Dermis microvascular lymphatic vessel endothelial cell (primary cell): ENCODE measurements around the gene RPRD1B. TPM values are rescaled to one million over a fixed set of nuclear protein-coding genes. Genes with fewer than 3 reads are reported as not detected.

ENCODE experiments used
- DNase-seq, 2 donors: peaks; one replicate each; pipeline versions ENCODE4 v3.0.0 to v3.0.0-alpha.2; 2010; ENCODE audit warnings: low read depth in 2 of 2
- total RNA-seq: library from RNA; depleted of rRNA; stranded (reverse); fragments of >200 nt; gene quantifications from 2 replicates; pipeline ENCODE4 v1.2.1, GENCODE V29; 2014

Gene RPRD1B
- total RNA-seq, 1 donor from 2014 or later: 11.9 TPM

GRCh38 chr20:38036366-38036765 lies 2.8 kb downstream of the RPRD1B start:
- no peak for DNase-seq

- no peak for DNase-seq
Measured at GRCh38 chr20:38040276-38040675, 6.7 kb downstream of the RPRD1B start.

- DNase-seq: peak in 1 of 2 donors; percentile 67
Measured at GRCh38 chr20:38043512-38044300, 10.2 kb downstream of the RPRD1B start.

- no peak for DNase-seq
Measured at GRCh38 chr20:38044685-38045084, 11.1 kb downstream of the RPRD1B start.

GRCh38 chr20:38046572-38046971 lies 13.0 kb downstream of the RPRD1B start:
- DNase-seq: no peak

GRCh38 chr20:38049800-38050199 lies 16.3 kb downstream of the RPRD1B start:
- DNase-seq: peak in 1 of 2 donors; percentile 68

- DNase-seq: no peak
Measured at GRCh38 chr20:38050686-38051085, 17.1 kb downstream of the RPRD1B start.

GRCh38 chr20:38052870-38053269 lies 19.3 kb downstream of the RPRD1B start:
- DNase-seq: no peak

- no peak for DNase-seq
Measured at GRCh38 chr20:38054647-38055046, 21.1 kb downstream of the RPRD1B start.

- no peak for DNase-seq
Measured at GRCh38 chr20:38055294-38055693, 21.7 kb downstream of the RPRD1B start.

- no peak for DNase-seq
Measured at GRCh38 chr20:38055848-38056247, 22.3 kb downstream of the RPRD1B start.

GRCh38 chr20:38057351-38057972 lies 23.9 kb downstream of the RPRD1B start:
- DNase-seq: peak; percentile 73 to 81

GRCh38 chr20:38059832-38060231 lies 26.3 kb downstream of the RPRD1B start:
- no peak for DNase-seq

GRCh38 chr20:38060536-38060935 lies 27.0 kb downstream of the RPRD1B start:
- DNase-seq: peak in 1 of 2 donors; percentile 31

GRCh38 chr20:38061109-38061508 lies 27.6 kb downstream of the RPRD1B start:
- DNase-seq: no peak

GRCh38 chr20:38062890-38063289 lies 29.3 kb downstream of the RPRD1B start:
- DNase-seq: no peak

GRCh38 chr20:38063911-38064530 lies 30.5 kb downstream of the RPRD1B start:
- no peak for DNase-seq

GRCh38 chr20:38065764-38066375 lies 32.3 kb downstream of the RPRD1B start:
- no peak for DNase-seq

GRCh38 chr20:38066969-38067716 lies 33.6 kb downstream of the RPRD1B start:
- no peak for DNase-seq

- DNase-seq: no peak
Measured at GRCh38 chr20:38067717-38068365, 34.3 kb downstream of the RPRD1B start.

- no peak for DNase-seq
Measured at GRCh38 chr20:38072898-38073297, 39.4 kb downstream of the RPRD1B start.
